SK-N-SH (cell line): ENCODE measurements around the gene P2RY12. TPM values are rescaled to one million over a fixed set of nuclear protein-coding genes. Genes with fewer than 3 reads are reported as not detected.

Experiments used
- CTCF ChIA-PET: fragments of 300-600, 350-600 bp; formaldehyde crosslinking; extraction: SDS; loops from one replicate; lab custom pipeline; 2021; lab: Yijun Ruan, JAX
- POLR2A ChIA-PET: fragments of 350-600 bp; sonication (Branson Sonifier 250); formaldehyde crosslinking; extraction: SDS; loops from one replicate; lab custom pipeline; 2020; ENCODE audit warnings: antibody characterized with exemption, inconsistent platforms; lab: Yijun Ruan, JAX
- DNase-seq: peaks from one replicate; pipeline ENCODE4 v3.0.0; 2012
- H2AFZ ChIP-seq: fragments of 200-600 bp; sonication (generic); 2 replicates; pipeline ENCODE4 v1.8.1; 2016; ENCODE audit warnings: antibody characterized with exemption, mild to moderate bottlenecking, low read depth
- H3F3A ChIP-seq: fragments of 200-600 bp; sonication (generic); replicated peaks from 2 replicates; pipeline ENCODE3; 2016; ENCODE audit warnings: antibody characterized with exemption, mild to moderate bottlenecking; ENCODE audit not compliant: insufficient read depth
- H3K27ac ChIP-seq, 2 experiments: fragments of 200-500 bp in 1 of 2; fragments of 200-600 bp in 1 of 2; sonication (Bioruptor generic) in 1 of 2; sonication (generic), shearing (Covaris generic) in 1 of 2; 2 replicates each; pipeline versions ENCODE4 v1.5.1 to v1.6.1; 2014 to 2016; ENCODE audit warnings: low read depth in 2 of 2, inconsistent platforms in 1 of 2, low read length in 1 of 2, mild to moderate bottlenecking in 1 of 2, mixed read lengths in 1 of 2
- H3K27me3 ChIP-seq: fragments of 200-600 bp; sonication (generic), shearing (Covaris generic); 2 replicates; pipeline ENCODE4 v1.6.1; 2016; ENCODE audit warnings: mixed run types; ENCODE audit not compliant: insufficient read depth
- H3K36me3 ChIP-seq, 2 experiments: fragments of 200-500 bp in 1 of 2; fragments of 200-600 bp in 1 of 2; sonication (Bioruptor generic) in 1 of 2; sonication (generic) in 1 of 2; replicated peaks in 1 of 2; 2 replicates each; pipeline versions ENCODE3 to v1.5.1; 2014 to 2016; ENCODE audit warnings: low read length in 1 of 2, mild to moderate bottlenecking in 1 of 2; ENCODE audit not compliant: insufficient read depth in 2 of 2, control insufficient read depth in 1 of 2
- H3K4me1 ChIP-seq, 2 experiments: fragments of 200-500 bp in 1 of 2; fragments of 200-600 bp in 1 of 2; sonication (Bioruptor generic) in 1 of 2; sonication (generic), shearing (Covaris generic) in 1 of 2; 2 replicates each; pipeline versions ENCODE4 v1.5.1 to v1.6.1; 2014 to 2016; ENCODE audit warnings: low read depth in 1 of 2, low read length in 1 of 2, mixed run types in 1 of 2; ENCODE audit not compliant: insufficient read depth in 2 of 2, control insufficient read depth in 1 of 2
- H3K4me2 ChIP-seq: fragments of 200-600 bp; sonication (generic), shearing (Covaris generic); 2 replicates; pipeline ENCODE4 v1.6.1; 2017; ENCODE audit warnings: mixed run types
- H3K4me3 ChIP-seq, 2 experiments: fragments of 200-500 bp in 1 of 2; fragments of 200-600 bp in 1 of 2; sonication (Bioruptor generic) in 1 of 2; sonication (generic), shearing (Covaris generic) in 1 of 2; 2 replicates each; pipeline versions ENCODE4 v1.5.1 to v1.8.1; 2014 to 2016; ENCODE audit warnings: low read depth in 2 of 2, inconsistent platforms in 1 of 2, low read length in 1 of 2, mild to moderate bottlenecking in 1 of 2, mixed read lengths in 1 of 2, moderate library complexity in 1 of 2
- H3K79me2 ChIP-seq: fragments of 200-600 bp; sonication (generic); 2 replicates; pipeline ENCODE4 v1.8.1; 2017; ENCODE audit warnings: mild to moderate bottlenecking; ENCODE audit not compliant: insufficient read depth
- H3K9ac ChIP-seq: fragments of 200-600 bp; sonication (generic); 2 replicates; pipeline ENCODE4 v1.6.1; 2017; ENCODE audit warnings: mixed run types
- H3K9me2 ChIP-seq: fragments of 200-600 bp; sonication (generic); 2 replicates; pipeline ENCODE4 v1.6.1; 2017; ENCODE audit warnings: mixed run types
- H3K9me3 ChIP-seq: fragments of 200-600 bp; sonication (generic); 2 replicates; pipeline ENCODE4 v1.6.1; 2017; ENCODE audit warnings: mixed run types, mild to moderate bottlenecking, moderate library complexity
- H4K20me1 ChIP-seq: fragments of 200-600 bp; sonication (generic); 2 replicates; pipeline ENCODE4 v1.6.1; 2017; ENCODE audit warnings: mild to moderate bottlenecking, mixed run types; ENCODE audit not compliant: insufficient read depth
- CHD2 ChIP-seq: fragments of 150-350 bp; IDR thresholded peaks from 2 replicates; pipeline ENCODE4 v1.6.1; 2018; ENCODE audit warnings: low read length; ENCODE audit not compliant: partially characterized antibody
- ELF1 ChIP-seq: IDR thresholded peaks from 2 replicates; pipeline ENCODE4 v1.4.0; 2012
- EP300 ChIP-seq, 2 experiments: IDR thresholded peaks; 2 replicates each; pipeline versions ENCODE4 v1.4.0 to v1.6.1; 2012; ENCODE audit warnings: borderline replicate concordance in 1 of 2, low read depth in 1 of 2, low read length in 1 of 2
- EZH2phosphoT487 ChIP-seq: fragments of 200-600 bp; sonication (generic); IDR thresholded peaks from 2 replicates; pipeline ENCODE4 v1.6.1; 2017; ENCODE audit warnings: low read depth, mixed run types, mild to moderate bottlenecking, antibody characterized with exemption, moderate library complexity, borderline replicate concordance
- GABPA ChIP-seq: IDR thresholded peaks from 2 replicates; pipeline ENCODE4 v1.4.0; 2012; ENCODE audit warnings: low read depth, mild to moderate bottlenecking
- JUND ChIP-seq: IDR thresholded peaks from 2 replicates; pipeline ENCODE4 v1.4.0; 2012
- MXI1 ChIP-seq: IDR thresholded peaks from 2 replicates; pipeline ENCODE4 v1.6.1; 2012; ENCODE audit warnings: mild to moderate bottlenecking, low read depth, low read length, improper control_type of control experiment
- NFIC ChIP-seq: IDR thresholded peaks from 2 replicates; pipeline ENCODE4 v1.4.0; 2012; ENCODE audit warnings: borderline replicate concordance
- NRF1 ChIP-seq: IDR thresholded peaks from 2 replicates; pipeline ENCODE4 v1.6.1; 2012; ENCODE audit warnings: low read depth, mild to moderate bottlenecking, low read length
- RAD21 ChIP-seq: IDR thresholded peaks from 2 replicates; pipeline ENCODE4 v1.6.1; 2012; ENCODE audit warnings: mild to moderate bottlenecking, low read length
- RFX5 ChIP-seq: IDR thresholded peaks from 2 replicates; pipeline ENCODE4 v1.6.1; 2012; ENCODE audit warnings: mild to moderate bottlenecking, improper control_type of control experiment, low read length
- SIN3A ChIP-seq: IDR thresholded peaks from 2 replicates; pipeline ENCODE4 v1.6.1; 2012; ENCODE audit warnings: low read depth, mild to moderate bottlenecking, low read length, moderate library complexity, borderline replicate concordance
- TAF1 ChIP-seq: IDR thresholded peaks from 2 replicates; pipeline ENCODE4 v1.6.1; 2012; ENCODE audit warnings: low read depth, mild to moderate bottlenecking, low read length, moderate library complexity, borderline replicate concordance
- TCF12 ChIP-seq: IDR thresholded peaks from 2 replicates; pipeline ENCODE4 v1.4.0; 2012
- WGBS: methylation state at CpG from one replicate; pipeline ENCODE4 v1.1.6; 2017; ENCODE audit warnings: low lambda C conversion rate; 5-methylcytosine and 5-hydroxymethylcytosine counted together
- polyA plus RNA-seq, 3 experiments: library from polyadenylated mRNA; depleted of rRNA; stranded (reverse); fragments of >200 nt; gene quantifications; 2 replicates each; pipeline ENCODE4 v1.2.3, GENCODE V29; 2012
- TF ChIP-seq, protein P1 (sequence below): IDR thresholded peaks from 2 replicates; pipeline ENCODE4 v1.4.0; 2012; ENCODE audit warnings: low read depth, borderline replicate concordance
- TF ChIP-seq, protein P2 (sequence below): IDR thresholded peaks from 2 replicates; pipeline ENCODE4 v1.4.0; 2012; ENCODE audit warnings: low read depth
- TF ChIP-seq, protein P3 (sequence below): fragments of 150-350 bp; IDR thresholded peaks from 2 replicates; pipeline ENCODE4 v1.6.1; 2016; ENCODE audit warnings: mild to moderate bottlenecking, low read depth, low read length
- TF ChIP-seq, protein P4 (sequence below): IDR thresholded peaks from 2 replicates; pipeline ENCODE4 v1.6.1; 2012; ENCODE audit warnings: mild to moderate bottlenecking, low read depth, low read length, moderate library complexity
- TF ChIP-seq, protein P5 (sequence below): fragments of 200-600 bp; sonication (generic); IDR thresholded peaks from 2 replicates; pipeline ENCODE4 v1.6.1; 2017; ENCODE audit warnings: antibody characterized with exemption, mild to moderate bottlenecking, moderate library complexity

The P2RY12 gene
- polyA plus RNA-seq, 1 of the 3 experiments (the other 2 are of a cell fraction) = not detected

DNA sequence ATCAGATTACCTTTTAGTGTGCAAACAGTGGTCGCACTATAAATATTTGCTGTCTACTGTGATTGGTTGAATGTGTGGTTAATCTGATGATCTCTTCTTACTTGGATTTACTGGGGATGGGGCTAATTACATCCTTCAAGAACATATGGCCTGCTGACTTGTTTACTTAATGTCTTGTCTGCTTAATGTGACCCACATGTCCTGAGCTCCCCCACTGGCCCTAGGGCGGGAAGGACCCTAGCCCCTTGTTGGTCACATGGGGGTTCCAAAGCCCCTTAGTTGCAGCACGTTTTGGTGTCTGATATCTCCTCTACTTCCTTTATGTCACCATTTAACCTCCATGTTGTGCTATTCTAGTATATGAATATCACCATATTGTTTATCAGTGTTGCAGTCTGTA lies 17.8 kb upstream of the P2RY12 start:
- Histone ChIP-seq H3K79me2 (no peaks in the 10 kb centered on the region), H2AFZ (no peak overlapping the region), H4K20me1 (no peaks in the 10 kb centered on the region), H3K27ac (no peak overlapping the region), H3K27me3 (no peaks in the 10 kb centered on the region), H3K9ac (no peak overlapping the region), H3K4me3 (no peak overlapping the region), H3F3A (no peaks in the 10 kb centered on the region), H3K9me3 (no peaks in the 10 kb centered on the region), H3K4me2 (no peak overlapping the region), H3K9me2 (no peaks in the 10 kb centered on the region), H3K4me1 (peaks cover 0 to 2% of the 10 kb centered on the region in 2 experiments; a peak in 2 of 4 replicates), H3K36me3 (no peaks in the 10 kb centered on the region)
- ChIA-PET CTCF (interaction anchor here (1.2 kb wide), 1 partner anchor 28 kb away, joined by 3 read pairs; no protein-coding TSS in a partner anchor), POLR2A (no interaction called here)
- DNase-seq = no peak
- TF ChIP-seq RAD21 (no peak), JUND (no peak), NFIC (no peak), TAF1 (no peak), CHD2 (no peak), EP300 (IDR thresholded peaks at IDR 0.05; ENCODE audit: borderline replicate concordance in 1 of 2, low read depth in 1 of 2, low read length in 1 of 2) (no peak)
- TF ChIP-seq, protein P1, sequence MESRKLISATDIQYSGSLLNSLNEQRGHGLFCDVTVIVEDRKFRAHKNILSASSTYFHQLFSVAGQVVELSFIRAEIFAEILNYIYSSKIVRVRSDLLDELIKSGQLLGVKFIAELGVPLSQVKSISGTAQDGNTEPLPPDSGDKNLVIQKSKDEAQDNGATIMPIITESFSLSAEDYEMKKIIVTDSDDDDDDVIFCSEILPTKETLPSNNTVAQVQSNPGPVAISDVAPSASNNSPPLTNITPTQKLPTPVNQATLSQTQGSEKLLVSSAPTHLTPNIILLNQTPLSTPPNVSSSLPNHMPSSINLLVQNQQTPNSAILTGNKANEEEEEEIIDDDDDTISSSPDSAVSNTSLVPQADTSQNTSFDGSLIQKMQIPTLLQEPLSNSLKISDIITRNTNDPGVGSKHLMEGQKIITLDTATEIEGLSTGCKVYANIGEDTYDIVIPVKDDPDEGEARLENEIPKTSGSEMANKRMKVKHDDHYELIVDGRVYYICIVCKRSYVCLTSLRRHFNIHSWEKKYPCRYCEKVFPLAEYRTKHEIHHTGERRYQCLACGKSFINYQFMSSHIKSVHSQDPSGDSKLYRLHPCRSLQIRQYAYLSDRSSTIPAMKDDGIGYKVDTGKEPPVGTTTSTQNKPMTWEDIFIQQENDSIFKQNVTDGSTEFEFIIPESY = no peak
- TF ChIP-seq, protein P2, sequence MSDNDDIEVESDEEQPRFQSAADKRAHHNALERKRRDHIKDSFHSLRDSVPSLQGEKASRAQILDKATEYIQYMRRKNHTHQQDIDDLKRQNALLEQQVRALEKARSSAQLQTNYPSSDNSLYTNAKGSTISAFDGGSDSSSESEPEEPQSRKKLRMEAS = no peak
- TF ChIP-seq, protein P3, sequence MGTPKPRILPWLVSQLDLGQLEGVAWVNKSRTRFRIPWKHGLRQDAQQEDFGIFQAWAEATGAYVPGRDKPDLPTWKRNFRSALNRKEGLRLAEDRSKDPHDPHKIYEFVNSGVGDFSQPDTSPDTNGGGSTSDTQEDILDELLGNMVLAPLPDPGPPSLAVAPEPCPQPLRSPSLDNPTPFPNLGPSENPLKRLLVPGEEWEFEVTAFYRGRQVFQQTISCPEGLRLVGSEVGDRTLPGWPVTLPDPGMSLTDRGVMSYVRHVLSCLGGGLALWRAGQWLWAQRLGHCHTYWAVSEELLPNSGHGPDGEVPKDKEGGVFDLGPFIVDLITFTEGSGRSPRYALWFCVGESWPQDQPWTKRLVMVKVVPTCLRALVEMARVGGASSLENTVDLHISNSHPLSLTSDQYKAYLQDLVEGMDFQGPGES = no peak
- 49% methylated on average over 3 of the region's 3 CpGs for WGBS

DNA sequence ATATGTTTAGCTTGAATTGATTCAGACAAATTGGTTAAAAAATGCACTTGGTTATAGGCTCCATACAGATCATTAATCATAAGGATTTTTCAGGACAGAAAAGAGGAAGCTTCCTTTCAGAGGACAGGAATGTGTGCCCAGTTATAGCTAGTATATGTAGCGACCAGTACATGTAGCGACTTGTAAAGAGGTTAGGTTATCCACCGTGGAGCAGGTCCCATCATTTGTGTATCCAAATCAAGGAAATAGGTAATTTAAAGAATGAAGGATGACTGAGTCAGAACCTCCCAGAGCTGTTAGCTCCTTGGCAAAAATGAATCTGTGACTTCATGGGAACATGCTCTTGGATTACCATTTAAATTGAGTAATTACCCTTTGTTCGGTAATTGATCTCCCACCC lies 15.8 kb upstream of the P2RY12 start:
- Histone ChIP-seq H3K79me2 (no peaks in the 10 kb centered on the region), H2AFZ (no peak overlapping the region), H3K27me3 (no peaks in the 10 kb centered on the region), H3K9ac (no peak overlapping the region), H3K27ac (no peak overlapping the region), H3K4me3 (no peak overlapping the region), H3K36me3 (no peaks in the 10 kb centered on the region), H3K9me3 (no peaks in the 10 kb centered on the region), H3K9me2 (no peaks in the 10 kb centered on the region), H3K4me1 (peaks cover 0 to 2% of the 10 kb centered on the region in 2 experiments; a peak in 2 of 4 replicates), H3K4me2 (no peak overlapping the region), H3F3A (no peaks in the 10 kb centered on the region), H4K20me1 (no peaks in the 10 kb centered on the region)
- ChIA-PET POLR2A (no interaction called here), CTCF (no interaction called here)
- WGBS = 64% methylated on average over 4 of the region's 4 CpGs
- no peak for DNase-seq
- TF ChIP-seq GABPA (no peak), EZH2phosphoT487 (no peak), MXI1 (no peak), NRF1 (no peak), SIN3A (no peak), TCF12 (no peak), RFX5 (no peak), CHD2 (no peak), ELF1 (no peak)
- TF ChIP-seq, protein P4, sequence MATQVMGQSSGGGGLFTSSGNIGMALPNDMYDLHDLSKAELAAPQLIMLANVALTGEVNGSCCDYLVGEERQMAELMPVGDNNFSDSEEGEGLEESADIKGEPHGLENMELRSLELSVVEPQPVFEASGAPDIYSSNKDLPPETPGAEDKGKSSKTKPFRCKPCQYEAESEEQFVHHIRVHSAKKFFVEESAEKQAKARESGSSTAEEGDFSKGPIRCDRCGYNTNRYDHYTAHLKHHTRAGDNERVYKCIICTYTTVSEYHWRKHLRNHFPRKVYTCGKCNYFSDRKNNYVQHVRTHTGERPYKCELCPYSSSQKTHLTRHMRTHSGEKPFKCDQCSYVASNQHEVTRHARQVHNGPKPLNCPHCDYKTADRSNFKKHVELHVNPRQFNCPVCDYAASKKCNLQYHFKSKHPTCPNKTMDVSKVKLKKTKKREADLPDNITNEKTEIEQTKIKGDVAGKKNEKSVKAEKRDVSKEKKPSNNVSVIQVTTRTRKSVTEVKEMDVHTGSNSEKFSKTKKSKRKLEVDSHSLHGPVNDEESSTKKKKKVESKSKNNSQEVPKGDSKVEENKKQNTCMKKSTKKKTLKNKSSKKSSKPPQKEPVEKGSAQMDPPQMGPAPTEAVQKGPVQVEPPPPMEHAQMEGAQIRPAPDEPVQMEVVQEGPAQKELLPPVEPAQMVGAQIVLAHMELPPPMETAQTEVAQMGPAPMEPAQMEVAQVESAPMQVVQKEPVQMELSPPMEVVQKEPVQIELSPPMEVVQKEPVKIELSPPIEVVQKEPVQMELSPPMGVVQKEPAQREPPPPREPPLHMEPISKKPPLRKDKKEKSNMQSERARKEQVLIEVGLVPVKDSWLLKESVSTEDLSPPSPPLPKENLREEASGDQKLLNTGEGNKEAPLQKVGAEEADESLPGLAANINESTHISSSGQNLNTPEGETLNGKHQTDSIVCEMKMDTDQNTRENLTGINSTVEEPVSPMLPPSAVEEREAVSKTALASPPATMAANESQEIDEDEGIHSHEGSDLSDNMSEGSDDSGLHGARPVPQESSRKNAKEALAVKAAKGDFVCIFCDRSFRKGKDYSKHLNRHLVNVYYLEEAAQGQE = no peak
- TF ChIP-seq, protein P5, sequence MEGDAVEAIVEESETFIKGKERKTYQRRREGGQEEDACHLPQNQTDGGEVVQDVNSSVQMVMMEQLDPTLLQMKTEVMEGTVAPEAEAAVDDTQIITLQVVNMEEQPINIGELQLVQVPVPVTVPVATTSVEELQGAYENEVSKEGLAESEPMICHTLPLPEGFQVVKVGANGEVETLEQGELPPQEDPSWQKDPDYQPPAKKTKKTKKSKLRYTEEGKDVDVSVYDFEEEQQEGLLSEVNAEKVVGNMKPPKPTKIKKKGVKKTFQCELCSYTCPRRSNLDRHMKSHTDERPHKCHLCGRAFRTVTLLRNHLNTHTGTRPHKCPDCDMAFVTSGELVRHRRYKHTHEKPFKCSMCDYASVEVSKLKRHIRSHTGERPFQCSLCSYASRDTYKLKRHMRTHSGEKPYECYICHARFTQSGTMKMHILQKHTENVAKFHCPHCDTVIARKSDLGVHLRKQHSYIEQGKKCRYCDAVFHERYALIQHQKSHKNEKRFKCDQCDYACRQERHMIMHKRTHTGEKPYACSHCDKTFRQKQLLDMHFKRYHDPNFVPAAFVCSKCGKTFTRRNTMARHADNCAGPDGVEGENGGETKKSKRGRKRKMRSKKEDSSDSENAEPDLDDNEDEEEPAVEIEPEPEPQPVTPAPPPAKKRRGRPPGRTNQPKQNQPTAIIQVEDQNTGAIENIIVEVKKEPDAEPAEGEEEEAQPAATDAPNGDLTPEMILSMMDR = no peak
